Esophagus muscularis mucosa (tissue), 4 donors: ENCODE measurements around the gene ST6GALNAC3. TPM values are rescaled to one million over a fixed set of nuclear protein-coding genes. Genes with fewer than 3 reads are reported as not detected.

Experiments
- DNase-seq: peaks from one replicate; pipeline ENCODE4 v3.0.0-alpha.2; 2017; ENCODE audit errors: extremely low spot score
- H3K27ac ChIP-seq, 4 donors: fragments of 200-600 bp; sonication (generic); replicated peaks in 1 of 4; 1 replicate in 3 of 4; 2 replicates in 1 of 4; pipeline ENCODE4 v1.5.1; 2016 to 2019; ENCODE audit warnings: mild to moderate bottlenecking in 1 of 4
- H3K27me3 ChIP-seq, 4 donors: fragments of 200-600 bp; sonication (generic); one replicate each; pipeline versions ENCODE4 v1.5.1 to v1.6.0; 2016 to 2019
- H3K36me3 ChIP-seq, 4 donors: fragments of 200-600 bp; sonication (generic); one replicate each; pipeline ENCODE4 v1.5.1; 2016 to 2019
- H3K4me1 ChIP-seq, 4 donors: fragments of 200-600 bp; sonication (generic); one replicate each; pipeline ENCODE4 v1.5.1; 2016 to 2019
- H3K4me3 ChIP-seq, 4 donors: fragments of 200-600 bp; sonication (generic); 1 replicate in 2 of 4; 2 replicates in 2 of 4; pipeline ENCODE4 v1.5.1; 2016 to 2019; ENCODE audit warnings: mild to moderate bottlenecking in 4 of 4, moderate library complexity in 1 of 4
- H3K9me3 ChIP-seq, 4 donors: fragments of 200-600 bp; sonication (generic); 1 replicate in 3 of 4; 2 replicates in 1 of 4; pipeline ENCODE4 v1.5.1; 2016 to 2019
- EP300 ChIP-seq: sonication (generic); formaldehyde crosslinking; IDR thresholded peaks from one replicate; pipeline ENCODE4 v1.6.1; 2017; ENCODE audit warnings: antibody characterized with exemption
- POLR2A ChIP-seq: fragments of 450-650 bp; IDR thresholded peaks from one replicate; pipeline ENCODE4 v1.6.1; 2017; ENCODE audit warnings: antibody characterized with exemption, moderate library complexity, mild to moderate bottlenecking, low read depth
- POLR2AphosphoS5 ChIP-seq, 2 donors: sonication (generic); formaldehyde crosslinking; IDR thresholded peaks; one replicate each; pipeline ENCODE4 v1.6.1; 2017; ENCODE audit warnings: antibody characterized with exemption in 2 of 2
- WGBS: methylation state at CpG from one replicate; pipeline ENCODE4 v1.1.5; 2018; 5-methylcytosine and 5-hydroxymethylcytosine counted together
- intact Hi-C: fragments of 100-400 bp; cut with DNase I; formaldehyde crosslinking; loops from one replicate; pipeline ENCODE4 v1.15.1; 2023
- total RNA-seq, 4 donors: library from RNA; depleted of rRNA; stranded (reverse); fragments of >200 nt; gene quantifications; one replicate each; pipeline versions ENCODE4 v1.1.0 to v1.2.1, GENCODE V29; 2016
- TF ChIP-seq, protein P1 (sequence below), 3 experiments: fragments of 200-600 bp in 2 of 3; fragments of 450-650 bp in 1 of 3; sonication (generic) in 2 of 3; IDR thresholded peaks; one replicate each; pipeline ENCODE4 v1.5.1; 2017 to 2019; ENCODE audit warnings: antibody characterized with exemption in 3 of 3, mild to moderate bottlenecking in 2 of 3, moderate library complexity in 1 of 3

Gene ST6GALNAC3
- total RNA-seq, 4 donors from 2014 or later = 2.1 to 6.8 (median 4.8) TPM

DNA sequence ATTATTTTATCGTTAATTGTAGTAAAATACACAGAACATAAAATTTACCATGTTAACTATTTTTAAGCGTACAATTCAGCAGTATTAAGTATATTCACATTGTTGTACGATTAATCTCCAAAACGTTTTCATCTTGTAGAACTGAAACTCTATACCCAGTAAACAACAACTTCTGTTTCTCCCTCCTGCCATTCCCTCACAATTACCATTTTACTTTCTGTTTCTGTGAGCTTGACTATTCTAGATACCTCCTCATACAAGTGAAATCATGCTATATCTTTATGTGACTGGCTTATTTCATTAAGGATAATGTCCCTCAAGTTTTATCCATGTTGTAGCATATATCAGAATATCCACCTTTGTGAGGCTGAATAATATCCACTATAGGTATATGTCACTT lies 156.8 kb downstream of the ST6GALNAC3 start:
- TF ChIP-seq EP300 (no peak), POLR2A (no peak), POLR2AphosphoS5 (IDR thresholded peaks at IDR 0.05) (no peak)
- TF ChIP-seq, protein P1, sequence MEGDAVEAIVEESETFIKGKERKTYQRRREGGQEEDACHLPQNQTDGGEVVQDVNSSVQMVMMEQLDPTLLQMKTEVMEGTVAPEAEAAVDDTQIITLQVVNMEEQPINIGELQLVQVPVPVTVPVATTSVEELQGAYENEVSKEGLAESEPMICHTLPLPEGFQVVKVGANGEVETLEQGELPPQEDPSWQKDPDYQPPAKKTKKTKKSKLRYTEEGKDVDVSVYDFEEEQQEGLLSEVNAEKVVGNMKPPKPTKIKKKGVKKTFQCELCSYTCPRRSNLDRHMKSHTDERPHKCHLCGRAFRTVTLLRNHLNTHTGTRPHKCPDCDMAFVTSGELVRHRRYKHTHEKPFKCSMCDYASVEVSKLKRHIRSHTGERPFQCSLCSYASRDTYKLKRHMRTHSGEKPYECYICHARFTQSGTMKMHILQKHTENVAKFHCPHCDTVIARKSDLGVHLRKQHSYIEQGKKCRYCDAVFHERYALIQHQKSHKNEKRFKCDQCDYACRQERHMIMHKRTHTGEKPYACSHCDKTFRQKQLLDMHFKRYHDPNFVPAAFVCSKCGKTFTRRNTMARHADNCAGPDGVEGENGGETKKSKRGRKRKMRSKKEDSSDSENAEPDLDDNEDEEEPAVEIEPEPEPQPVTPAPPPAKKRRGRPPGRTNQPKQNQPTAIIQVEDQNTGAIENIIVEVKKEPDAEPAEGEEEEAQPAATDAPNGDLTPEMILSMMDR (IDR thresholded peaks at IDR 0.05) = no peak
- Histone ChIP-seq H3K27me3 (no peaks in the 10 kb centered on the region), H3K36me3 (no peaks in the 10 kb centered on the region), H3K4me3 (no peak overlapping the region), H3K9me3 (no peaks in the 10 kb centered on the region), H3K27ac (no peak overlapping the region), H3K4me1 (peaks cover 0 to 7% (median 0%) of the 10 kb centered on the region in 4 donors)
- intact Hi-C loops = no loop called here
- no peak for DNase-seq
- WGBS = 80% methylated on average over 4 of the region's 4 CpGs

DNA sequence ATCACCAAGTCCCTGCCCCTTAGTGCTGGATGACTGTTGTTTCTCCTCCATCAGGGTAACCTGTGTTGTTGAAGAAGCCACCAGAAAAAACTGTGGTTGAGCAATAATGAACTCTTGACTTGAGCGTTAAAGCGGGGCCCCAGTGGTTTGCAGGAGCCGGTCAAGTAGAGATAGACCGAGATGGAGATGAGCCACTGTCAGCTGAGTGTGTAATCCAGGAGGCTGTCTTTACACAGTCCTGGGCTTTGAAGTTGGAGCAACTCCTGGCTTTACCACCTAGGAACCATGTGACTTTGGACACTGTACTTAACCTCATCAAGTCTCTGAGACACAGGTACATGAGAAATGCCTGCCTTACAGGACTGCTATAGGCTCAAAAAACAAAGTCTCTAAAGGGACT lies 158.1 kb downstream of the ST6GALNAC3 start:
- H3K36me3 ChIP-seq = no peaks in the 10 kb centered on the region
- WGBS = 96% methylated on average over 4 of the region's 4 CpGs
- intact Hi-C loops = no loop called here
- H3K27me3 ChIP-seq = no peaks in the 10 kb centered on the region
- H3K4me1 ChIP-seq = peaks cover 0 to 7% (median 0%) of the 10 kb centered on the region in 4 donors
- no peak for DNase-seq
- H3K27ac ChIP-seq = no peak overlapping the region
- H3K4me3 ChIP-seq = no peak overlapping the region
- TF ChIP-seq POLR2AphosphoS5 (IDR thresholded peaks at IDR 0.05) = no peak
- no peak for TF ChIP-seq POLR2A
- TF ChIP-seq, protein P1 (IDR thresholded peaks at IDR 0.05) = no peak
- no peak for TF ChIP-seq EP300
- no peaks in the 10 kb centered on the region for H3K9me3 ChIP-seq

GRCh38 chr1:76234061-76234460 lies 159.5 kb downstream of the ST6GALNAC3 start:
- TF ChIP-seq, protein P1 (IDR thresholded peaks at IDR 0.05) = no peak
- TF ChIP-seq POLR2A = no peak
- no peak for TF ChIP-seq EP300
- no peak for TF ChIP-seq POLR2AphosphoS5 (IDR thresholded peaks at IDR 0.05)
- no peak for DNase-seq
- WGBS = 93% methylated on average over 2 of the region's 2 CpGs
- Histone ChIP-seq H3K36me3 (no peaks in the 10 kb centered on the region), H3K9me3 (no peaks in the 10 kb centered on the region), H3K4me3 (no peak overlapping the region), H3K4me1 (no peaks in the 10 kb centered on the region), H3K27ac (no peak overlapping the region), H3K27me3 (no peaks in the 10 kb centered on the region)
- intact Hi-C loops = no loop called here

DNA sequence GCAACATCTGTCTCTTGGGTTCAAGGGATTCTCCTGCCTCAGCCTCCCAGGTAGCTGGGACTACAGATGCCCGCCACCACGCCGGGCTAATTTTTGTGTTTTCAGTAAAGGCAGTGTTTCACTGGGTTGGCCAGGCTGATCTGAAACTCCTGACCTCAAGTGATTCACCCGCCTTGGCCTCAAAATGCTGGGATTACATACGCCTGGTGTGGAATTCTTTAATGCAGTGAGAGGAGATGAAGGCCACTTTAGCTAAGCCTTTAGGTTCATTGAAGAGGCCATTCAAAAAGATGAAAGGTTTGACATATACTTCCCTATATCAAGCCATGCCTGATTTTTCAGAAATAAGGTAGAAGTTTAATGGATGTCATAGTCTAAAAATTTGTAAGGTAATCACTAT lies 162.7 kb downstream of the ST6GALNAC3 start:
- intact Hi-C loops = no loop called here
- Histone ChIP-seq H3K4me3 (no peak overlapping the region), H3K36me3 (no peaks in the 10 kb centered on the region), H3K27me3 (no peaks in the 10 kb centered on the region), H3K4me1 (no peaks in the 10 kb centered on the region), H3K27ac (no peak overlapping the region), H3K9me3 (no peaks in the 10 kb centered on the region)
- TF ChIP-seq POLR2A = no peak
- DNase-seq = no peak
- 100% methylated on average over 5 of the region's 5 CpGs for WGBS

- TF ChIP-seq POLR2AphosphoS5 (IDR thresholded peaks at IDR 0.05) (no peak), POLR2A (no peak), EP300 (no peak)
- TF ChIP-seq, protein P1 (IDR thresholded peaks at IDR 0.05) = no peak
- no peak for DNase-seq
- intact Hi-C loops = no loop called here
- Histone ChIP-seq H3K27ac (no peak overlapping the region), H3K4me1 (no peaks in the 10 kb centered on the region), H3K27me3 (no peaks in the 10 kb centered on the region), H3K4me3 (no peak overlapping the region), H3K9me3 (peaks cover 0 to 5% (median 3%) of the 10 kb centered on the region in 4 donors), H3K36me3 (no peaks in the 10 kb centered on the region)
- WGBS = 86% methylated on average over 6 of the region's 6 CpGs
Measured at GRCh38 chr1:76238094-76238628, 163.6 kb downstream of the ST6GALNAC3 start.
